Gastroesophageal sphincter (tissue), 3 donors: ENCODE data around the gene LIMCH1.

Experiments
- POLR2AphosphoS5 ChIP-seq: sonication (generic); formaldehyde crosslinking; IDR thresholded peaks from one replicate; pipeline ENCODE4 v1.6.1; 2017; ENCODE audit warnings: antibody characterized with exemption
- TF ChIP-seq, protein P1 (sequence below), 4 experiments: fragments of 200-600 bp in 2 of 4; fragments of 450-650 bp in 2 of 4; sonication (generic) in 1 of 4; IDR thresholded peaks; one replicate each; pipeline ENCODE4 v1.5.1; 2017 to 2019; ENCODE audit warnings: antibody characterized with exemption in 4 of 4, mild to moderate bottlenecking in 2 of 4, moderate library complexity in 2 of 4

DNA sequence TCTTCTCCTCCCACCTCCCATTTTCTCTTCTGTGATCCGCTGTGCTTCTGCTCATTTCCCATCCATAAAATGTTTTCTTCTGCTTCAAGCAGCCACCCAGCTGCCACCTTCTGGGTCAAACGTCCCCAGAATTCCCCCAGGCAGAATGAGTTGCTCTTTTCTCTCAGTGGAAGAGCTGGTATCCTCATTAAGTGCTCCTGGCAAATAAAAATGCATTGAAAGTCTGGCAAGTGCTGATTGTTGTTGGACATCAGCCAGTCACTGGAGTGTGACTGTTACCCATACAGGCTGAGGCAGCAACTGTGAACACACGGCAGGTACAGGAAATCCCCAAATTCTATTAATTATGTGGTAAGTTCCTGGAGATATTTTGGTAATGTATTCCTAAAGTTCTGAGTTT is 52.6 kb downstream of the LIMCH1 start:
- TF ChIP-seq POLR2AphosphoS5, result no peak
- TF ChIP-seq, protein P1, sequence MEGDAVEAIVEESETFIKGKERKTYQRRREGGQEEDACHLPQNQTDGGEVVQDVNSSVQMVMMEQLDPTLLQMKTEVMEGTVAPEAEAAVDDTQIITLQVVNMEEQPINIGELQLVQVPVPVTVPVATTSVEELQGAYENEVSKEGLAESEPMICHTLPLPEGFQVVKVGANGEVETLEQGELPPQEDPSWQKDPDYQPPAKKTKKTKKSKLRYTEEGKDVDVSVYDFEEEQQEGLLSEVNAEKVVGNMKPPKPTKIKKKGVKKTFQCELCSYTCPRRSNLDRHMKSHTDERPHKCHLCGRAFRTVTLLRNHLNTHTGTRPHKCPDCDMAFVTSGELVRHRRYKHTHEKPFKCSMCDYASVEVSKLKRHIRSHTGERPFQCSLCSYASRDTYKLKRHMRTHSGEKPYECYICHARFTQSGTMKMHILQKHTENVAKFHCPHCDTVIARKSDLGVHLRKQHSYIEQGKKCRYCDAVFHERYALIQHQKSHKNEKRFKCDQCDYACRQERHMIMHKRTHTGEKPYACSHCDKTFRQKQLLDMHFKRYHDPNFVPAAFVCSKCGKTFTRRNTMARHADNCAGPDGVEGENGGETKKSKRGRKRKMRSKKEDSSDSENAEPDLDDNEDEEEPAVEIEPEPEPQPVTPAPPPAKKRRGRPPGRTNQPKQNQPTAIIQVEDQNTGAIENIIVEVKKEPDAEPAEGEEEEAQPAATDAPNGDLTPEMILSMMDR (IDR thresholded peaks at IDR 0.05), result no peak
